AG04450 (cell line): ENCODE results near the gene SYTL2. TPM values are rescaled to one million over a fixed set of nuclear protein-coding genes. Genes with fewer than 3 reads are reported as not detected.

Experiments
- CTCF ChIA-PET: fragments of 300-600, 350-600 bp; formaldehyde crosslinking; extraction: SDS; loops from one replicate; lab custom pipeline; 2022; ENCODE audit warnings: antibody characterized with exemption, inconsistent platforms; lab: Charles Lee
- POLR2A ChIA-PET: fragments of 350-600 bp; formaldehyde crosslinking; extraction: SDS; loops from one replicate; lab custom pipeline; 2021; ENCODE audit warnings: antibody characterized with exemption, inconsistent platforms; lab: Yijun Ruan, JAX
- DNase-seq: peaks from one replicate; pipeline ENCODE4 v3.0.0-alpha.2; 2011; ENCODE audit warnings: low read depth, low spot score
- H3K27ac ChIP-seq: one replicate; pipeline ENCODE4 v1.5.1; 2012; ENCODE audit warnings: low read depth, low read length, control low read depth
- H3K27me3 ChIP-seq: one replicate; pipeline ENCODE4 v1.6.0; 2012; ENCODE audit warnings: low read length; ENCODE audit not compliant: control insufficient read depth, insufficient read depth
- H3K4me3 ChIP-seq: 2 replicates; pipeline ENCODE4 v1.5.1; 2011; ENCODE audit warnings: mild to moderate bottlenecking, low read depth, low read length, control low read depth
- H3K9me3 ChIP-seq: 2 replicates; pipeline ENCODE4 v1.5.1; 2012; ENCODE audit warnings: low read length; ENCODE audit not compliant: control insufficient read depth, insufficient read depth
- CTCF ChIP-seq: IDR thresholded peaks from 2 replicates; pipeline ENCODE4 v1.5.1; 2011; ENCODE audit warnings: low read depth, low read length, control low read depth, inconsistent platforms
- polyA plus RNA-seq: library from polyadenylated mRNA; depleted of rRNA; stranded (reverse); fragments of >200 nt; gene quantifications from 2 replicates; pipeline ENCODE4 v1.2.3, GENCODE V29; 2011

SYTL2 gene
- polyA plus RNA-seq, 1 experiment = 169 TPM

- ChIA-PET CTCF (no interaction called here), POLR2A (no interaction called here)
- TF ChIP-seq CTCF = no peak
- H3K9me3 ChIP-seq = no peaks in the 10 kb centered on the region
- no peaks in the 10 kb centered on the region for H3K27me3 ChIP-seq
- no peak overlapping the region for H3K27ac ChIP-seq
- DNase-seq = no peak
- no peak overlapping the region for H3K4me3 ChIP-seq
These were observed 68.1 kb downstream of the SYTL2 start for GRCh38 chr11:85742873-85743275.

GRCh38 chr11:85742348-85742747, 68.6 kb downstream of the SYTL2 start:
- ChIA-PET POLR2A (no interaction called here), CTCF (no interaction called here)
- Histone ChIP-seq H3K9me3 (no peaks in the 10 kb centered on the region), H3K27me3 (no peaks in the 10 kb centered on the region), H3K4me3 (no peak overlapping the region), H3K27ac (no peak overlapping the region)
- DNase-seq = no peak
- TF ChIP-seq CTCF = no peak

GRCh38 chr11:85740481-85741400, 70.2 kb downstream of the SYTL2 start:
- ChIA-PET CTCF (interaction anchor here (0.7 kb wide), 2 partner anchors 14 to 79 kb away, joined by 3 read pairs; no protein-coding TSS in a partner anchor), POLR2A (no interaction called here)
- no peak for TF ChIP-seq CTCF
- H3K9me3 ChIP-seq = no peaks in the 10 kb centered on the region
- no peak overlapping the region for H3K4me3 ChIP-seq
- no peak overlapping the region for H3K27ac ChIP-seq
- no peaks in the 10 kb centered on the region for H3K27me3 ChIP-seq
- DNase-seq = no peak

- H3K27ac ChIP-seq = no peak overlapping the region
- POLR2A ChIA-PET = no interaction called here
- H3K9me3 ChIP-seq = no peaks in the 10 kb centered on the region
- H3K27me3 ChIP-seq = no peaks in the 10 kb centered on the region
- no peak for DNase-seq
- no peak overlapping the region for H3K4me3 ChIP-seq
- no peak for TF ChIP-seq CTCF
- CTCF ChIA-PET = interaction anchor here (0.8 kb wide), 1 partner anchor 147 kb away, joined by 3 read pairs; no protein-coding TSS in a partner anchor
These were observed 73.2 kb downstream of the SYTL2 start for GRCh38 chr11:85737738-85738137.

- ChIA-PET CTCF (interaction anchor here (0.9 kb wide), 1 partner anchor 41 kb away, joined by 3 read pairs; no protein-coding TSS in a partner anchor), POLR2A (interaction anchor here (0.7 kb wide), 1 partner anchor 72 kb away, joined by 3 read pairs; no protein-coding TSS in a partner anchor)
- no peak overlapping the region for H3K27ac ChIP-seq
- no peaks in the 10 kb centered on the region for H3K9me3 ChIP-seq
- no peak for TF ChIP-seq CTCF
- no peak overlapping the region for H3K4me3 ChIP-seq
- H3K27me3 ChIP-seq = no peaks in the 10 kb centered on the region
- no peak for DNase-seq
These were observed 75.0 kb downstream of the SYTL2 start for GRCh38 chr11:85735876-85736460.
